Muscle of leg (tissue), 11 donors: ENCODE measurements around the gene MGAT5. TPM values are rescaled to one million over a fixed set of nuclear protein-coding genes. Genes with fewer than 3 reads are reported as not detected.

ENCODE experiments used
- DNase-seq: peaks from one replicate; pipeline ENCODE4 v3.0.0; 2013
- H3K27ac ChIP-seq: one replicate; pipeline ENCODE4 v1.5.1; 2013; ENCODE audit warnings: mild to moderate bottlenecking, low read length, control low read depth
- H3K27me3 ChIP-seq: one replicate; pipeline ENCODE4 v1.6.1; 2013; ENCODE audit warnings: low read length; ENCODE audit not compliant: control insufficient read depth, insufficient read depth
- H3K36me3 ChIP-seq: one replicate; pipeline ENCODE4 v1.6.1; 2013; ENCODE audit warnings: low read length; ENCODE audit not compliant: control insufficient read depth, insufficient read depth
- H3K4me1 ChIP-seq: one replicate; pipeline ENCODE4 v1.6.1; 2013; ENCODE audit warnings: low read length; ENCODE audit not compliant: control insufficient read depth, insufficient read depth
- H3K4me3 ChIP-seq: one replicate; pipeline ENCODE4 v1.5.1; 2013; ENCODE audit warnings: low read length, control low read depth
- H3K9me3 ChIP-seq: replicated peaks from 2 replicates; pipeline ENCODE4 v1.6.1; 2013; ENCODE audit warnings: low read depth, low read length; ENCODE audit not compliant: control insufficient read depth
- WGBS: methylation state at CpG from one replicate; pipeline ENCODE4 v1.1.5; 2013; ENCODE audit warnings: missing lambda C conversion rate; ENCODE audit not compliant: insufficient coverage; 5-methylcytosine and 5-hydroxymethylcytosine counted together
- polyA plus RNA-seq, 8 donors: library from polyadenylated mRNA; unstranded; fragments of 120-200 nt; gene quantifications; one replicate each; pipeline versions ENCODE4 v1.2.1 to v1.2.3, GENCODE V29; 2013; ENCODE audit warnings: inconsistent platforms in 1 of 8, low replicate concordance in 1 of 8; ENCODE audit not compliant: insufficient read length in 8 of 8, insufficient read depth in 1 of 8
- total RNA-seq: library from RNA; stranded (reverse); fragments of 120-200 nt; gene quantifications from one replicate; pipeline ENCODE4 v1.2.4, GENCODE V29; 2013

The MGAT5 gene
- total and polyA plus RNA-seq, 9 donors = 14.5 to 29.7 (median 23.8) TPM

DNA sequence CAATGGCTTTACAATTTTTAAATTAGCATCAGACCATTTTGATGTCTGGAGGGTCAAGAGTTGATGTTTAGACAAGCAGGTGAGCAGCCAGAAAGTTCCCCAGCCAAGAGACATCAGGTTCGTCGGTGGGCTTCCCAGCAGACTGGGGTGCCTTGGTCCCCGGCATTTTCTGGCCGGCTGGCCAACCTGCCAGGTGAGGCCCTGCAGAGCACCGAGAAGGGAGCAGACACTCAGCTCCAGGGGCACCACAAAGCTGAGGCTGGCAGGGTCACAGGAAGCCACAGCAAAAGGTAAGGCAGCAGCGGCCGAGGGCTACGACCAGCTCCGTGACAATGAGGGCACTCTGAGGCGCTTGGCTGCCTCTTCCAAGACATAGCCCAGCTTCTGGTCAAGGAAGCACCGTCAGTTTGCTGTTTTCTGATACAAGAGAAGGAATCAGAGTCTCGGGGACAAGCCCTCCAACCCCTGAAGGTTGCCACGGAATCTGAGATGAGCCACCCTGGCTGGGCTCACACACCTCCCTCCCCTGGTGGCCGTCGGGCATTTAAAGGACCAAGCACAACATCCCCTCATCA is 229.0 kb downstream of the MGAT5 start:
- no peaks in the 10 kb centered on the region for H3K4me1 ChIP-seq
- DNase-seq = no peak
- no peak overlapping the region for H3K27ac ChIP-seq
- WGBS = 74% methylated on average over 15 of the region's 15 CpGs
- H3K27me3 ChIP-seq = no peaks in the 10 kb centered on the region
- H3K36me3 ChIP-seq = no peaks in the 10 kb centered on the region
- no peaks in the 10 kb centered on the region for H3K9me3 ChIP-seq
- H3K4me3 ChIP-seq = no peak overlapping the region

DNA sequence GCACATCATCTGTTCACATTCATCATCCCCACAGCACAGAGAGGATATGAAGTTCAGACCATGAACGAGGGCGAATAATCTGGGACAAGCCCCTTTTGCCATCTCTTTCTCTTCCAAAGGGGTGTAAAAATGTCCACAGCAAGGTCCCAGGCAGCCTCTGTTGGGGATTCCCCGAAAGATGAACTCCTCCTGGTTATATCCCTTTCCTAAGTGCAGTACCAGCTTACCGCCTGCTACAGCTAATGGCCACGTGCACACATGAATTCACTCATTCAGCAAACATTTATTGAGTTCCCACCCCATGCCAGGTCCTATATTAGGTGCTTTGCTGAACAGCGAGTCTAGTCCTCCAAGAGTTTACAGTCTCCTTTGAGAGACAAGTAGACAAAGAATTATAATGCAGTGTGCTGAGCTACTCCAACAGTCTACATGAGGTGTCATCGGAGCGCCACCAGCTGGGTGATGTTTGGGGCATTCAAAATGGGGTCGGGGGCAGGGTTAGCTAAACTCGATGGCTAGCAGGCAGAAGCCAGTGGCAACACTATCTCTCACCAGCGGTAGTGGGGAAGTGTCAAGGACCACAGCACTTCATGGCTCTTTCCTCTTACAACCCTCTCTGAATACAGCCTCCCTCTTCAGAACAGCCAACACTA is 236.0 kb downstream of the MGAT5 start:
- WGBS = 74% methylated on average over 7 of the region's 11 CpGs

DNA sequence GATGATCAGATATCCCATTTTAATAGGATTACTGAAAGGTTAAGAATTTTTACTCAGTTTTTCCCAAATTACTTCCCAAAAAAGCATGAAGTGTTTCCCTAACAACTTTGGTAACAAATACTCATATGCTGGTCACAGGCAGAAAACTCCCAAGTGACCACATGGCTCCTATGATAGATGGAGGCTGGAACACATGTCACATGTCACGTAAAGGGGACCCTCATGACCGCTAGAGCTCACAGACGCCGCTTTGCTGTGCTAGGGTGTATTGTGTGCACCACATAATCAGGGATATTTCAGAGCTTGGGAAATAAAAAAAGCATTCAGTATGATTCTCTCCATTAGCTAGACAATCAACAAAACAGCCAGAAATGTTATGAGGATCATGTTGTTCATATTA is 236.7 kb downstream of the MGAT5 start:
- no CpG with 5 or more reads among the region's 4 CpGs for WGBS
- no peak overlapping the region for H3K27ac ChIP-seq
- no peaks in the 10 kb centered on the region for H3K36me3 ChIP-seq
- H3K4me3 ChIP-seq = no peak overlapping the region
- no peaks in the 10 kb centered on the region for H3K4me1 ChIP-seq
- H3K9me3 ChIP-seq = no peaks in the 10 kb centered on the region
- no peak for DNase-seq
- no peaks in the 10 kb centered on the region for H3K27me3 ChIP-seq

More for the DNA sequence above, 236.0 kb downstream of the MGAT5 start:
- Histone ChIP-seq H3K36me3 (no peaks in the 10 kb centered on the region), H3K4me1 (no peaks in the 10 kb centered on the region), H3K9me3 (no peaks in the 10 kb centered on the region), H3K27ac (no peak overlapping the region), H3K27me3 (no peaks in the 10 kb centered on the region), H3K4me3 (no peak overlapping the region)
- no peak for DNase-seq

DNA sequence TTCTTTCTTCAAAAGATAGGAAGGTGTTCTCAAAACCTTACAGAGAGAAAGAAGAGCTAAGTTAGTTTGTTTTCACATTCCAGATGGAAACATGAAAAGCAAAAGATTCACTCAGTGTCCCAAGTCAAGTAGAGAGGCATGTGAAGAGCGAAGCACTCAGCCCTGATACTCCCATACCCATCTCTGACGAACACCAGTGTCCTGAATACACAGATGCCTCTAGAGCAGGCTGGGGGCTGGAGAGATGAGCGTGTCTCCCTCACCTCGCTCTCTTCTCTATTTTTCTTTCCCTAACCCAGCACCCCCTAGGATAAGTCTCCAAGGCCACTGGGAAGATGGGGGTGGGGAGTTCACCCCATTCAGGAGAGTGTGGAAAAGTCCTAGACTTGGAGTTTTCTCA is 237.2 kb downstream of the MGAT5 start:
- H3K27ac ChIP-seq = no peak overlapping the region
- H3K27me3 ChIP-seq = no peaks in the 10 kb centered on the region
- no peaks in the 10 kb centered on the region for H3K36me3 ChIP-seq
- no peaks in the 10 kb centered on the region for H3K4me1 ChIP-seq
- no peak for DNase-seq
- no CpG with 5 or more reads among the region's 4 CpGs for WGBS
- no peak overlapping the region for H3K4me3 ChIP-seq
- H3K9me3 ChIP-seq = no peaks in the 10 kb centered on the region

DNA sequence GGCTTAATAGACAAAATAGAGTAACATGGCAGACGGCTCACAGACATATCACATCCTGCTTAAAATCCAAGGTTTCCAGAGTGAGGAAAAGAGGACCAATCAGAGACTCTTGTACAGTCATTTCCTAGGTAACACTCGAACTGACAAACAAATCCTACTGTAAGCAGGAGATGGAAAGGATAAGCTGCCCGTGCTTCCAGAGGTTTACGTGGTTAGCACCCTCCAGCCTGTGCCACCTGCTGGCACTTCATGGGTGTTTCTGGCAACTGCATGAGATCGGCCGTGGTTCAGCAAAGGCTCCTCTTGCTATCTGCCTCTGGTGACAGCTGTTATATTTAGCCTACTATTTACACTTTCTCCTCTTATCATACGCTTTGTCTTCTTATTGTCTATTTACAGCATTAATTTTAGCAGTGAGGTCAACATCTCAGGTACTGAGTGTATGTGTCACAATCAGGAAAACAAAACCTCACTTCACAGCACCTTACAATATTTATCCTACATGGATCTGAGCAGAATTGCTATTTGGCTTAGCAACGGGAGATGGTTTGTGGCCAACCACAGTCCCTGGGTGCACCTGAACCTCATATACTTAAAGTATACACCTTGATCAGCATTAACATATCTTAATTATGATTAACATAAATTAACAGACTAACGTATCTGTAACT is 238.0 kb downstream of the MGAT5 start:
- Histone ChIP-seq H3K4me3 (no peak overlapping the region), H3K4me1 (no peaks in the 10 kb centered on the region), H3K27me3 (no peaks in the 10 kb centered on the region), H3K36me3 (no peaks in the 10 kb centered on the region), H3K9me3 (no peaks in the 10 kb centered on the region), H3K27ac (no peak overlapping the region)
- 54% methylated on average over 5 of the region's 9 CpGs for whole genome bisulfite sequencing
- DNase-seq = no peak

DNA sequence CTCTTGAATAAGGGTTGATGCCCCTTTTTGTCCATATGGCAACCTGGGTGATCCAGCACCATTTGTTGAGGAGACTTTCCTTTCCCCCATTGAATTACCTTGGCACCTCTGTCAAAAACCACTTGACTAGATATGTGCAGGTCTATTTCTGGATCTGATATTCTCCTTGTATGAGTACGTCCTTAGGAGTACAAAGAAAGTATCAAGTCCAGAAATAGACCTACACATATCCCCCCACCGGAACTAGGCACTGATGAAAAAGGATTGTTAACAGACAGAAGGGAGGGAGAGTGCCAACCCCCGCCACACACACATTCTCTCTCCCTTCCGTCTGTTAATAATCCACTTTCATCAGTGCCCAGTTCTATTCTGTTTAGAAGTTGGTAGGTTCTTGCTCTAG is 239.9 kb downstream of the MGAT5 start:
- Histone ChIP-seq H3K9me3 (no peaks in the 10 kb centered on the region), H3K27ac (no peak overlapping the region), H3K4me1 (no peaks in the 10 kb centered on the region), H3K36me3 (no peaks in the 10 kb centered on the region), H3K27me3 (no peaks in the 10 kb centered on the region), H3K4me3 (no peak overlapping the region)
- no CpG with 5 or more reads among the region's 4 CpGs for WGBS
- DNase-seq = no peak

DNA sequence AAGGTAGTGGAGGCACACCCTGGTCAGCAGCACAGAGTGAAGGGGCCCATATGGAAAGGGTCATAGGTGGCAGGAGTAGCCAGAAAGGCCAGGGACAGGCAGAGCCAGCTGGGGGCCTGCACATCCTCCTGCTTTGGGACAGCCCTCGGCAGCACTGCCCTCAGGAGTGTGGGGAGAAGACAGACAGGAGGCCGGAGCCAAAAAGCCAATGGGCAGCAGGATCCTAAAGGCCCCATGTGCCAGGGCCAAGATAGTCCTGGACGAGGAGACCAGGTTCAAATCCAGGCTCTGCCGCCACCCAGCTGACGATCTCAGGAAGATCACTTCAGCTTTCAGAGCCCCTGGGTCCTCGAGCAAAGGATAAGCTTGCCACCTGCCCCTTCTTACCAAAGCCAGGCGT is 244.8 kb downstream of the MGAT5 start:
- no peak for DNase-seq
- H3K27me3 ChIP-seq = no peaks in the 10 kb centered on the region
- no peaks in the 10 kb centered on the region for H3K36me3 ChIP-seq
- H3K4me1 ChIP-seq = peaks cover 7% of the 10 kb centered on the region
- H3K4me3 ChIP-seq = no peak overlapping the region
- H3K27ac ChIP-seq = no peak overlapping the region
- no peaks in the 10 kb centered on the region for H3K9me3 ChIP-seq
- WGBS = 72% methylated on average over 5 of the region's 7 CpGs

DNA sequence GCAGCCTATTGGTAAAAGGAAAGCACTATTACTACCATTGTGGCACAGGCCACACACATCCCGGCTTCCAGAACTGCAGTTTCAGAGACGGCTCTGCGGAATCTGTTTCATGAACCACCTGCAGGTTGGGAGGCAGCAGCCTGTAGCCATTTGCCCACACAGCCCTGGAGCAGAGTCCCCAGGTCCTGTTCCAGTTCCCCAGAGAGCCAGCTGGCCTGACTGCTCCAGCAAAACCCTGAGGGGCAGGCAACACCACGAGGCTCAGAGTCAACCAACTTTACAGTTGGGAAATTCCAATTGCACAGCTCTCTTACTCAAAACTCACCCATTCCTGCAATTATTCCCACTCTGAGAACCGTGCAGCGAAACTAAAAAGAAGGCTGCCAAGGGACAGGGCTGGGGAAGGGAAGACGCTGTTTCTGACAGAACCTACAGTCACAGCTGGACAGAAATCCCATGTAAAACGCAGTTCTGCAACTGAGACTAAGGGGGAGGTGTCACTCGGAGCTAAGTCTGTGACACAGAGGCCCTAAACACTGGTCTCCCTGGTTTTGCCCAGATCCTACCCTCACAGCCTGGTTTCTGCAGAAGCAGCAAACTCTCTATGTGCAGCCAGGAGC is 245.5 kb downstream of the MGAT5 start:
- no peaks in the 10 kb centered on the region for H3K27me3 ChIP-seq
- H3K36me3 ChIP-seq = no peaks in the 10 kb centered on the region
- H3K4me3 ChIP-seq = no peak overlapping the region
- peak; percentile 47 for DNase-seq
- peaks cover 7% of the 10 kb centered on the region for H3K4me1 ChIP-seq
- 47% methylated on average over 7 of the region's 9 CpGs for whole genome bisulfite sequencing
- no peaks in the 10 kb centered on the region for H3K9me3 ChIP-seq
- H3K27ac ChIP-seq = no peak overlapping the region

DNA sequence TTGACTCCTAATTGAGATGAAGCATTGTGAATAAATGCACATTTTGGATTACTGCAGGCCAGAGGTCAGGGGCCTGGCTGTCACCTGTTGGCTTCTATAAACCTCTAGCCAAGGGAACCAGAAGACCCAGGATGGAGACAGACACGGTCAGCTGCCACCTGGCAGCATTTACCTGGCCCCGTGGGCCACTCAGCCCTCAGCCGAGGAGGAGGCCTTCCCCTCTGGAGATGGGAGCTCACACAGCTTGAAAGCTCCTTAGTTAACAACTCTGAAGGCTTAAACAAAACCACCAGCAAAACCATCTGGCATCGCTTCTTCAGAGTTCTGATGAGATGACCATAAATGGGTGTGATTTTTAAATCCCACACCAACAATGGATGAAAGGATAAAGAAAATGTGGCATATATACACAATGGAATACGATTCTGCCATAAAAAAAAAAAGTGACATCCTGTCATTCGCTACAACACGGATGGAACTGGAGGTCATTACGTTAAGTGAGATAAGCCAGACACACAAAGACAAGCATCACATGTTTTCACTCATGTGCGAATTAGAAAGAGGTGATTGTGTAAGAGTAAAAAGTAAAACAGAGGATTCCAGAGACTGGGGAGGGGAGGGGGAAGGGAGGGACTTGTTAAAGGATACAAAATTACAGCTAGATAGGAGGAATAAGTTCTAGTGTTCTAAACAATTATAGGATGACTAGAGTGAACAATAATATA is 246.5 kb downstream of the MGAT5 start:
- no peak for DNase-seq
- Histone ChIP-seq H3K27me3 (no peaks in the 10 kb centered on the region), H3K9me3 (no peaks in the 10 kb centered on the region), H3K36me3 (no peaks in the 10 kb centered on the region), H3K4me3 (no peak overlapping the region), H3K27ac (no peak overlapping the region), H3K4me1 (peaks cover 7% of the 10 kb centered on the region)
- WGBS = 29% methylated on average over 1 of the region's 9 CpGs
